ELR (cell line): ENCODE data around the gene FBXL17.

ENCODE experiments used
- DNase-seq: peaks from one replicate; pipeline ENCODE4 v3.0.0-alpha.2; 2015; ENCODE audit warnings: low read depth

The FBXL17 gene

DNA sequence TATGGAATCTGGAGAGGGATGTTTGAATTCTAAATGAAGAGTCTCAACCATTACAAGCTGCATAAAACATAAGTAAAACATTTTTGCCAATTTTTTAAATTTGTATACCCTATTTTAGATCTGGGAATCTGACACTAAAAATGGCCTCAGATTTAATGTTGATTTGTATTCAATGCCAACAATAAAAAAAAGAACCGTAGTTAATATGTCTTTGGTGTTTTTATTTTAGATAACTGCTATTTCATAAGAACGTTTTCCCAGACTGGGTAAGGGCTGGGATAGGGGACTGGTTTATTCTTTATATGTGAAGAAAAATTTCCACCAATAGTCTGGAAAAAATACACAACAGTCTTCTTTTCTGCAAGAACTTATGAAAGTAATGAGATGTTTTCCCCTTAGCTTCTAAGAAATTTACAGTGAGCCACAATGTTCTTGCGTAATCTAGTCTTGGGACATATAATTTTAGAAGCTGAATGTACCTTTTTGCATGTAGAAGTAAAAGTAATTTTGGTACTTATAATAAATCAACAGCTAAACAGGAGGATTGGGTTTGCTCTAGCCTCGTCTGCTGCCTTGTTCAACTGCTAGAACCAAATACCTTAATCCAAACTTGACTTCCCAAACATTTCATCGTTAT lies 466.6 kb downstream of the FBXL17 start:
- DNase-seq: no peak

DNA sequence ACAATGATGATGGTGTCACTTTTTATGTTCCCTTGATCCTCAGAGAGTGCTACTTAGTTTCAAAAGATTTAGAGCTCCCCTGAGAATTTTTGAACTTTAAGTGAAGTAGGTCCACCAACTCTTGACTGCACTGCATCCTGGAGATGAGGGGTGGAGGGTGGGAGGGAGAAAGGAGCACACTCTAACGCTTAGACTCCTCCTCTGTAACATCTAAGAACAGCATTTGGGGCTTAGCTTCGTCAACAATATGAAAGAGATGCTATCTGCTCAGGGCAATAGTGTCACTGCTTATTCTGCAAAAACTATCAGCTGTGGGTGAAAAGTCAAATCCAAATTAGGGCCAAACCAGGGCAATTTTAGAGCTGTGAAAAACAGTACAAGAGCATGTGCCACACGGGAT lies 468.4 kb downstream of the FBXL17 start:
- no peak for DNase-seq

DNA sequence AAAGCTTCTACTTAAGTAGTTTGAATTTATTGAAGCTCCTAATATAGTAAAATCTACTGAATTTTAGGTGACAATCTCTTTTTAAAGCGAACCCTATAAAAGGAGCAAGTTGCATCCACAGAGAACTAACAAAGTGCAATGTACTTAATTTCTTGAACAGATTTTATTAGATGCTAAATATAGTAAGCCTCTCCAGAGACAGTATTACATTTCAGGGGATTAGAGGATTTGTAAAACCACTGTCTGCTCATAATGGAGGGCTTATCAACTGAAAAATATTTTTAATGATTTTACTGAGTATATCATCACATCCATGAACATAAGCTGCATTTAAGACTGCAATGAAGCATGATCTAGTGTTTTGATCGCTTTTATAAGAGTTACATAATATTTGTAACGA lies 481.2 kb downstream of the FBXL17 start:
- DNase-seq: no peak

DNA sequence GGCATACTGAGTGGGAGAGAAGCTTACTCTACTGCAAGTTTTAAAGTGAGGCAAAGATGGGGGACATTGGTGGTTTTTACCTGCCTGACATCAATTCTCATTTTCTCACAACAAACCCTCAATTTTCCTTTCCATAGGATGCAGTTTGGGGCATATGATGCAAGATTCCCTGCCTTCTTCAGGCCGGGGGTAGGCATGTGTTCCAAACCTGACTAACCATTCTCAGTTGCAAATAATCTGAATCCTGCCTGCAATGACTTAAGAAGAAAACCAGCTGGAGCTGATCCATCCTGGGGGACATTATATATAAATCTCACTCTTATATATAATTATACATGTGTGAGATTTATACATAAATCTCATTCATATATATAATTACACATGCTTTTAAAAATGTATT lies 487.5 kb downstream of the FBXL17 start:
- no peak for DNase-seq

DNA sequence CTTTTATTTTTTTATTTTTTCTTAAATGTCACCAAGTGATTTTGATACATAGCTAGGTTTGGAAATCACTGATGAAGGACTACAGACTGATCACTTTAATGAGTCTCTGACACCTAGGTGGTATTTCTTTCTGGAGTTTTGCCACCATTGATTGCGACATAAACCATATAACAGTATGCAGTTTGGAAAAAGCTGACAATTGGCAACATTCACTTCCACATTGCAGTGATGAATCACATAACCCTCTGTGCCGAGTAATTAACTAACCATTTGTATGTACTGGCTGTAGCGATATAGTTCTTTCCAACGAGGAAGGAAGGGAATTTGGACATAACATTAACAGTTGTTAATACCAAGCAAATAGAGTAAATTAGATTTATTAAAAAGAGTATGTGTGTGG lies 488.3 kb downstream of the FBXL17 start:
- DNase-seq: peak; percentile 39

DNA sequence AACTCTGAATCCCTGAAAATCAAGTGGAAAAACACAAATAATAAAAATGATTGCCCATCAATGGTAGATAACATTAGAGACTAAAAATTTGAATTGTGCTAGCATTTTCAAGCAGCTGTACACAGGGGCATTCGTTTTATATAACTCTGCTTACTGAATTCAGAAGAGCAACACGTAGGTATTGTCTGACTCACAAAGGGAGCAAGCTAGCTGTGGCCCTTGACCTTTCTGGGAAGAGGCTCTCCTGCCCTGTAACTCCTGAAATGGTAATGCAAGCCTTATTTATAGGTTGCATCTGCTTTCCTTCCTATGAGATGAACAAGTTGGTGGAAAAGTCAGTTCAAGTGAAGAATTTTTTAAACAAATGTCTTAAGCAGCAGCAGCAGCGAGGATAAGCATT lies 492.5 kb downstream of the FBXL17 start:
- no peak for DNase-seq

DNA sequence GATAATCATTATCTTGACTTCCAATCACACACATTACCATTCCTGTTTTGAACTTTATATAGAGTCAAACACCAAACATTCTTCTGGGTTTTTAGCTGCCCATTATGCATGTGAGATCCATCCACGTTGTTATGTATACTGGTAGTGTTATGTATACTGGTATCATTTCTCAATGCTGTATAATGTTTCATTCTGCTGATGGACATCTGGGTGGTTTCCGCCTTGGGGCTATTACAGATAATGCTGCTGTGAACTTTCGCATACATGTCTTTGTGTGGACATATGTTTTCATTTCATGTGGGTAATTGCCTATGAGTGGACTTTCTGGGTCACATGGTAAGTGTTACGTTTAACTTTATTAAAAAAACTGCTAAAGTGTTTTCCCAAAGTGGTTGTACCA lies 493.4 kb downstream of the FBXL17 start:
- DNase-seq: no peak

DNA sequence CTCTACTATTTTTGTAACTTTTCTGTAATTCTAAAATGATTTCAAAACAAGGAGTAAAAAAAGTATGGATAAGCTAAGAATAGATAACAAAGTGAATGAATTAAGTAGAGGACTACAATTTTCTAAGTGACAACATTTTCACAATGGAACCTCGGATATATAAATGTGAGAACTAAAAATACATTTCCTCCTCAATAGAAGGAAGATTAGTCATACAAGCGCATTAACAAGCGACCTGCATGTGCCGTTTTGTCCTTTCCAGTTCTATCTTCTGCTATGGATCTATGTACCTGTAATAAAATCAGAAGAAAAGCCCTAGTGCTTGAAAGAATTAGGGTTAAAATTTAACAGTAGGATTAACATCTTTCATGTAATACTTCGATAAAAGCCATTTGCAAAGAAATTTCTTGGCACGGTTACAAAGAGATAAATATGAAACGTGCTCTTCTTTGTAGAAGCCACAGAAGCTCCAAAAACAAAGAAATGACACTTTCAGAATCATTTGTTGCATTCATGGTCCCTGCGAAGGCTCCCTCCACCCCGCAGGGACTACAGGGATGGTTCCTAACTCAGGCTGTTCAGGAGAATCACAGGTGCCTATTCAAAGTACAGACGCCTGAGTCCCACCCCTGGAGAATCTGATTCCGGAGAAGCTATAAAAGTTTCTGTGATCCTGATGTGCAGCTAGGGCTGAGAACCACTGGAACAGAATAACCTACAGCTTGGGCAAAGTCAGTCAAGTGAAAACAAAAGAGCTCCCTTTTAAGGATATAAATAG lies 494.5 kb downstream of the FBXL17 start:
- no peak for DNase-seq

DNA sequence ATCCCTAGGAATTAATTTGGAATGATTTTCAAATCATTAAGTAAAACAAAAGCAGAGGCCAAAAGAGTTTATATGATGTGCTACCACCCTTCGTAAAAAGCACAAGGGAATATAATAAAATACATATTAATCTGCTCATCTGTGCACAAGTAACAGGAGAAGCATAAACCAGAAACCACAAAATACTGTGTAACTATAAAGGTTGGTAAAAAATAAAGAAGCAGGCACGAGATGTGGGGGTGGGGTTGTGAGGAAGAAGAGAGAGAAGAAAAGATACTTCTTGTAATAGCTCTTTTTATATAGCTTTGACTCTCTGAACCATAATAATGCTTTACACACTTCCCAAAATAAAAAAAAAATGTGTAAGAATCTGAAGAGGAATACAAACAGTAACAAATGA lies 496.3 kb downstream of the FBXL17 start:
- no peak for DNase-seq

DNA sequence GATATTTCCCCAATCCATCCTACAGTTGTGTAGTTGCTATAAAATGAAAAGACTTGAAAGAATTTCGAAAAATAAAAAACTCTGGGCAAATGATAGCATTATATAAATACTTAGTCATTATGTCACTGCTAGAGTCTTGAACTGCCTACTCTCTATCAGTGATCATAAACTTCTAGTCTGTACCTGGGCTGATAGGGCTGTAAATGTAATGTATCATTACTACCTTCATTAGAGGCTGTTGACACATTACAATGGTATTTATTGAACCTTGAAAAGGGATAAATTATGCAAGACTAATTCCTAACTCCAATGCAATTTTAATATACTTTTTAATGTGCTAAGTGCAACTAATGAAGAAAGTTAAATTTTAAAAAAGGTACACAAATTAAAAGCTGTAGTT lies 497.0 kb downstream of the FBXL17 start:
- no peak for DNase-seq

DNA sequence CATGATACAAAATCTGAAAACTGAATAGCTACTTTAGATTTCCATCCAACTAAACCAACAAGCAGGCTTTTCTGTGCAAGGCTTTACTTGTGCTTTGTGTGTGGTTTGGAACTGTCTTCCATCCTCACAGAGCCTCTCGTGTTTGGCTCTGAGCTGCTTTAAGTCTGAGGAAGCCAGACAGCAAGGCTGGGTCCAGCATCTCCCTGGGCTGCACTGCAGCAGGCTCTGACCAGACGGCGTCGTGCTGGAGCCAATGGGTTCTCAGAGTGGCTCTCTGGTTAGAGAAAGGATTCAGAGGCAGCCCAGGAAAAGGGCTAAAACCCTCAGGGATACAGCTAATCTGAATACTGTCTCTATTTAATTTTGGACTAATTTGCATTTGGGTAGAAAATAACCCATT lies 503.2 kb downstream of the FBXL17 start:
- DNase-seq: no peak

DNA sequence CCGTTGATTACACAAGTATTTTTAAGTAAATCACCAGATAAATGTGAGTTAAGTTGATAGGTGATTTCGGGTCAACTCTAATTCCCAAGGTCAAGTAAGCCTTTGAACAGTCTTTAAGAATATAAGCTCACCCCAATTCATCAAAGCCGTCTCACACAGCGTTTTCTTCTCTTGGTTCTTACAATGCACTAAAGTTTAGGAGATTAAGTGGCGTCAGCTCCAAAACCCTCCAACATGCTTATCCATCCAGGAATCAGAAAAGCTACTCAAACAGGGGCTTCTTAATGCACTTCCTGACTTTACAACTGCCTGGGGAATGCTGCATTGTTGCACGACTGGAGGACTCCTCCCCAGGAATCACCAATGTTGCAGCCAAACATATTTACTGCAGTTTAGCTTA lies 505.0 kb downstream of the FBXL17 start:
- DNase-seq: no peak

DNA sequence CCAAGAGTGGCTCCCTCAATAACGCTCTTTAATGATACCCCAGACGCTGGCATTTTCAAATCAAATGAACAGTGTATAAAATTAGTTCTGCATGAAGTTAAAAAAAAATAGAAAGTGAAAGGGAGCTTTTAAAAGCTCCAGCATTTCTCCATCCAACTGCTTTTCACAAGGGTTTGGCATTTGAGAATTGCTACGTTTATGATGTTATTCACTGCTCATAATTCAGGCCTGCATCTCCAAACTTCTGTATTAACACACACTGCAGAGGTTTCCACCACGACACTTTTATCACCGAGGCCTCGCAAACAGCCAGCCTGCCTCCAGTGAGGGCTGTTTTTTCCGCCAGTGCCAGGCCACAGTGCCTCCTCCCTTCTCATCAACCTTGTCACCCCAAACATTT lies 505.6 kb downstream of the FBXL17 start:
- no peak for DNase-seq

DNA sequence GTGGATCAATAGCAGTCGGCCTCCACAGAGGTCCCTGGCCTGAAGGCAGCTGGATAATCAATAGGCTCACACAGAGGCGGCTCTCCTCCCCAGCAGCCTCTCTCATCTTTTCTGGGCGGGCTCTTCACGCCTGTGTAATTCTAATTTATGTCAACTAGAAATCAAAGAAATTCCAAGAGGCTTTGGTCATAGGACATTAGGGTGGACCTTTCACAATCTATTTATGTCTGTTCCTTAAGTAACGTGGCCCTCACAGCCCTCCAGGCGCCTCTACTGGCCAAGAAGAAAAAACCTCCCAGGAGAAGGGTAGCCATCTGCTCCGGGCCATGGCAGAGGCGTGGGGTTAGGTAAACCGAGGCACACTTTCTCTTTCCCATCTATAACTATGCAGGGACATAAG lies 506.1 kb downstream of the FBXL17 start:
- peak; percentile 67 for DNase-seq

DNA sequence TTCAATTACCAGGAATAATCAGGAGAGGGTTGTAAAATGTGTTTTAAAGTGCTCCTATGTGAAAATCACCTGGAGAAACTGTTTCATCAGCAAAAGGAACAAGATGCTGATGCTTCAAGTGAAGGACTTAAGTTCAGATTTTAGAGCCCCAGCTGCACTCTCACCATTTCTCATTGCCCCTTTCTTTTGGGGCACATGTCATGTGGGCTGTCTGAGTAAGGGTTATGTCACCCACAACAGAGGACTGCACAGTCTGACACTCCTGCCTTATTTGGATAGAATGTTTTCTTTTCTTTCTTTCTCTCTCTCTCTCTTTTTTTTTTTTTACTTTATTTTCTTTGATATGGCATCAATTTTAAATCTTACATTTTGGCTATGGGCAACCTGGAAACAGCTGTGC lies 507.1 kb downstream of the FBXL17 start:
- DNase-seq: peak; percentile 60

DNA sequence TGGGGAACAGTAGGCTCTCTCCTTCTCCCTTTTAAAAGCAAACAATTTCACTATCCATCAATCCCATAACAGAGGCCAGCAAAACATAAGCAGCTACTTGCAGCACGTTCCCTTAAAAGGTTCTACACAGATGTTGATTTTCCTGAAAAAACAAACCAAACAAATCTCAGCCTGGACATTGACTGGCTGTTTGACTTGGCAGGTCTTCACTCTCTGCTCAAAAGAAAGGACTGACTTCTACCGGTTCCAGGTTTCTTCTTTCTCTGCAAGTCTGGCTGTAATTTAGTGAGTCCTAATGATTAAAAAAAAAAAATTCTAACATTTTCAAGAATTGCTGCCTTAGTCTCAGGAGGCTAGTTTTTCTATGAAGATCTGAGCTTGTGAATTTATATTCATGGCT lies 508.0 kb downstream of the FBXL17 start:
- no peak for DNase-seq

DNA sequence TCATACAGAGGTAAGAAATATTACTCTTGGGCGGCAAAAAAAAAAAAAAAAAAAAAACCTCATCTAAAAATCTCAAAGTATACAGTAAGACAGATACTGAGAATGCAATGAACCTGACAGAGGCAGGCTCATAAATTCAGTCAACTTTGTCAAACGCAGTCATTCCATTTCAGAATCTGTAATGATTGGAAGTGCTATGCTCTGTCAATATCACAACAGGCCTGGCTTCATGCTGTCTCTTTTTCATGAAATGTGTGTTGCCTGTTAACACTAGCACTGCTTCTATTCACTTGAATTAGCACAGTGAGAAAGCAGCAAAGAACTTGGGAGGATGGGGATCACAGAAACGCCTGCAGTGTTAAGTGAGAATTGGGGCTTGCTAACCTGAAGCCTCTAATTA lies 510.9 kb downstream of the FBXL17 start:
- no peak for DNase-seq

DNA sequence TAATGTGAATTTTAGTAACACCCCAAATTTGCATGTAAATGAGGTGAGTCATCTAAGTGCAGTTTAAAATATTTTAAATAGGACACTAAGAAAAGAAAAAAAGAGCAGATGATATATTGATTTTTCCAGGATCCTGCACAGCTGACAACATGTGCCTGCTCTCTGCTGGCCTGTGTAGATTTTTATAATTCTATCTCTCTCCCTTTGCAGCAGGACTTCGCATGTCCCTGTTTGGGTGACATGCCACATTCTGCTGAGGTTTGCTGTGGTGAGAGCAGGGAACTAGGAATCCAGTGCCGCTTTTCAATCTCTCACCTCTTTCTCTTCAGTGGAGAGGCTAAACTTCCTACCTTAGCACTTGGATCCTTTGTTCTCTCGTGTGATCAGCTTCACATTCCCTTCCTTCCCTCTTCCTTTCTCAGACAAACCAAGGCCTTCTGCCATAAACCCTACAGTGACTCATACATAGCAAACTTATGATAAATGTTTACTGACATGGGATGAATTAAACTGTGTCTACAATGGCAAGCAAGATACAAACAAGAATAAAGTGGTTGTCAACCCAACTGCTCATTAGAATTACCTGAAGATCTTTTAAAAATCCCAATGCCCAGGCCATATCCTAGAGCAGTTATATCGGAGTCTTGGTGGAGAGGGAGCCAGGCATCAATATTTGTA lies 512.3 kb downstream of the FBXL17 start:
- DNase-seq: peak; percentile 88

DNA sequence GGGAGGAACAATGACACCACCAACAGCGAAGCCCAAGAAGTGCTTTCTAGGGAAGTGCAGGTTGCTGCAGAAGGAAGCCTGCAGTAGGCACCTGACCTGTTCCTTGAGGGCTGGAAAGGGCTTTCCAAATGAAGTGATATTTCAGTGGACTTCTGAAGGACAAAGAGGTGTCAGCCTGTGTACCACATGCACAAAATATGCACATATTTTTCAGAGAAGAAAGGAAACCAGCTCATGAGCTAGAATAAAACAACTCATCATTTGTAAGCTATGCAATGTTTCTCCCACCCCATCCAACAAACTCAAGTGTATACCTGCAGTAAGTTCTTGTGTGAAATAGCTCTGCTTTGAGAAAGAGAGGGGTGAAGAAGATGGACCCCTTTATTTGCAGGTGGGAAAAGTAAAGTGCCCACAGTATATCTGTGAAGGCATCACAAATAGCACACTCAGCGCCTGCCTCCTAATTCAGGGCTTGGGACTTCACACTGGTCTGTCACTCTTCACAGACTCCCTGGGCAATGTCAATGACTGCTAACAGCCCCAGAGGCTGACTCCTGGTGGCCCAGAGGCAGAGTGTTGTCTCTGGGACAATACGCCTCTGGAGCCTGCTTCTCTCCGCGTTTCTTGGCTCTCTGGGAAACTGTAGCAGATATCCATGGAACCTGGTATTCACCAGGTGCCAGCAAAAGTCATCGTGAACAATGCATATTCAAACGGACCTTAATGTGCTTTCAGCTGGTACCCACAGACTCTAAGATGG lies 513.1 kb downstream of the FBXL17 start:
- no peak for DNase-seq

DNA sequence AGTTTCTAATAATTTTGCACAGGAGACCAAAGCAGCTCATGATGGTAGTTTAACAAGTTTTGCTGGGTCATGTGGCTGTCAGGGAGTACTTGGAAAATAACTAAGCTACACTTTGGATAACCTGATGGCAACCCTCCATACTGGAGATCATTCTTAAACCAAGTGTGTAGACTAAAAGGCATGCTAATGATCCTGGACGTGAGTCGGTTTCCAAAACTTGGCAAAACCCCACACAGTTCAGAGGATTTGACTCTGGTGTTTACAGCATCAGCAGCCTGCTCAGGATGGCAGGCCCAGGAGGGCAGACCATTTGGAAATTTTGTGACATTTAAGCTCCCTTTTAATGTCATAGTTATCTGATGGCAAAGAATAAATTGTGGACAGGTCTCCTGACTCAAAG lies 514.6 kb downstream of the FBXL17 start:
- DNase-seq: no peak

DNA sequence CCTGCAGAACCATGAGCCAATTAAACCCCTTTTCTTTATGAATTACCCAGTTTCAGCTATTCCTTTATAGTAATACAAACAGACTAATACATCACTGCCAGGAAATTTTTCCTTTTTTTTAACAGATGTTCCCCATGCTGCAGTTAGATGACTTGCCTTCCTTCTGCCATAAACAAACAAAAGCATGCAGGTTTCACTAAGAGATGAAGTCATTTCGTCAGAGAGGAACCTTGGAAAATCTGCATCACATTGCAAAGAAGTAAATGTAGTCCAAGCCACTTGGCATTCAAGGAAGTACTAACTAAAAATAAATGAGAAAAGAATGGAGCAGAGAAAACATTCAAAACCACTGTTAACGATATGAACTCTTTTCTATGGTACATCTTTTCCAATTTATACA lies 517.1 kb downstream of the FBXL17 start:
- DNase-seq: no peak

DNA sequence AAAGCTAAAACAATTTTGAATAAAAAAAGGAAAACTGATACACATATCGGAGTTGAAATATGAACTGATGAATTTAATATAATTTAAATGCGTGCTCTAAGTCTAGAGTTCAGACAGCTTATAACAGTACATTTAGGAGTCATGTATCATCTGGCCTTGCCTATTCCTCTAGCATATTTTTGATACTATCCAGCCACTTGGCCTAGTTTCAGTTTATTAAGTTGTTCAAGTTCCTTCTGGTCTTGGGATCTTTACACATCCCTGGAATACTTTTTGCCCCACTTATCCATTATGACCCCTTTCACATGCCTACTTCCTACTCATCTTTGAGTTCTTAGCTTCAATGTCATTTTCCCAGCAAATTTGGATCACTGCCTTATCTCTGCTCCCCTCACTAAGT lies 518.8 kb downstream of the FBXL17 start:
- no peak for DNase-seq

DNA sequence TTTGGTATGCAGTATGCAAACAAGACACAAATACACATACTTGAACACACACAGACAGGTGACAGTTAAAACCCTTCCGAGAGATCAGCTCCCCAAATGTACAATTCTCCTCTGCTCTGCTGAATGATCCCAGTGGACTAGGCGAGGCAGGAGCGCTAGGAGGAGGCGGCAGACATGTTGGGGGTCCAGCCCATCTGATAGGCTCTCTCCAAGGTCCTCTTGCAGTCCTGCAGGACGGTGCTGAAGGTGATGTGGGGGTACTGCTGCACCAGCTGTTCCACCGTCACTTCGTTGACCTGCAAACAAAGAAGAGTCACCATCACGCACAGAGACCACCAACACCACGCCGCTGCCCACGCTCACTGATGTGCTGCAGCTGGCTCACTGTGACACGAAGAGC lies 520.3 kb downstream of the FBXL17 start:
- no peak for DNase-seq
